Measurements from ENCODE around the gene SORCS2.

The SORCS2 gene

GRCh38 chr4:7379186-7379585, 186.8 kb downstream of the SORCS2 start:
- Histone ChIP-seq H3K27me3 (replicated peaks; ENCODE audit: control insufficient read depth, insufficient read depth, low read length) (no peaks in the 10 kb centered on the region; the same call in 1 of the 2 replicates), H3K36me3 (ENCODE audit: control insufficient read depth, insufficient read depth, low read length) (no peaks in the 10 kb centered on the region), H3K4me3 (replicated peaks; ENCODE audit: low read depth, low read length) (no peak overlapping the region)
- DNase-seq (ENCODE audit: extremely low read depth, insufficient read length): no peak
- TF ChIP-seq CTCF (IDR thresholded peaks at IDR 0.05; ENCODE audit: insufficient read depth, low read length, poor library complexity, severe bottlenecking): no peak

- no peak for DNase-seq (ENCODE audit: extremely low read depth, insufficient read length)
- Histone ChIP-seq H3K36me3 (ENCODE audit: control insufficient read depth, insufficient read depth, low read length) (no peaks in the 10 kb centered on the region), H3K4me3 (replicated peaks; ENCODE audit: low read depth, low read length) (no peak overlapping the region), H3K27me3 (replicated peaks; ENCODE audit: control insufficient read depth, insufficient read depth, low read length) (no peaks in the 10 kb centered on the region; the same call in 1 of the 2 replicates)
- TF ChIP-seq CTCF (IDR thresholded peaks at IDR 0.05; ENCODE audit: insufficient read depth, low read length, poor library complexity, severe bottlenecking): no peak
Measured at GRCh38 chr4:7379719-7380118, 187.4 kb downstream of the SORCS2 start.

- no peak for DNase-seq (ENCODE audit: extremely low read depth, insufficient read length)
Measured at GRCh38 chr4:7381221-7381889, 189.0 kb downstream of the SORCS2 start.

GRCh38 chr4:7381890-7382633, 189.7 kb downstream of the SORCS2 start:
- DNase-seq (ENCODE audit: extremely low read depth, insufficient read length): no peak
- no peak for TF ChIP-seq CTCF (IDR thresholded peaks at IDR 0.05; ENCODE audit: insufficient read depth, low read length, poor library complexity, severe bottlenecking)
- Histone ChIP-seq H3K27me3 (replicated peaks; ENCODE audit: control insufficient read depth, insufficient read depth, low read length) (no peaks in the 10 kb centered on the region; the same call in 1 of the 2 replicates), H3K36me3 (ENCODE audit: control insufficient read depth, insufficient read depth, low read length) (no peaks in the 10 kb centered on the region), H3K4me3 (replicated peaks; ENCODE audit: low read depth, low read length) (no peak overlapping the region)

More at GRCh38 chr4:7381221-7381889, 189.0 kb downstream of the SORCS2 start:
- Histone ChIP-seq H3K36me3 (ENCODE audit: control insufficient read depth, insufficient read depth, low read length) (no peaks in the 10 kb centered on the region), H3K27me3 (replicated peaks; ENCODE audit: control insufficient read depth, insufficient read depth, low read length) (no peaks in the 10 kb centered on the region; the same call in 1 of the 2 replicates), H3K4me3 (replicated peaks; ENCODE audit: low read depth, low read length) (no peak overlapping the region)
- TF ChIP-seq CTCF (IDR thresholded peaks at IDR 0.05; ENCODE audit: insufficient read depth, low read length, poor library complexity, severe bottlenecking): no peak

GRCh38 chr4:7382634-7383014, 190.3 kb downstream of the SORCS2 start:
- no peaks in the 10 kb centered on the region for H3K36me3 ChIP-seq (ENCODE audit: control insufficient read depth, insufficient read depth, low read length)
- no peak overlapping the region for H3K4me3 ChIP-seq (replicated peaks; ENCODE audit: low read depth, low read length)
- TF ChIP-seq CTCF (IDR thresholded peaks at IDR 0.05; ENCODE audit: insufficient read depth, low read length, poor library complexity, severe bottlenecking): no peak
- no peaks in the 10 kb centered on the region; the same call in 1 of the 2 replicates for H3K27me3 ChIP-seq (replicated peaks; ENCODE audit: control insufficient read depth, insufficient read depth, low read length)
- DNase-seq (ENCODE audit: extremely low read depth, insufficient read length): no peak

All from GM06990 (cell line).